ENCODE data around the gene TTC32.

Gene TTC32

GRCh38 chr2:19848029-19848750 lies 53.6 kb downstream of the TTC32 start:
- no peak for DNase-seq

GRCh38 chr2:19847486-19847885 lies 54.3 kb downstream of the TTC32 start:
- no peak for DNase-seq

All from DMS153 (cell line).